KBM-7 (cell line): ENCODE results near the gene RAPGEF4.
A peak's percentile ranks its signal among the peaks of the same experiment; 100 is the strongest.

Experiments
- DNase-seq: peaks from one replicate; pipeline ENCODE4 v3.0.0-alpha.2; 2015
- in situ Hi-C: fragments of 300-500 bp; cut with MboI; formaldehyde crosslinking; loops from 2 replicates; pipeline ENCODE4 v1.14.3; 2020; ENCODE audit warnings: low sequenced_read_pairs, low pct_unique_long_range_greater_than_20kb, mixed read lengths

Gene RAPGEF4

GRCh38 chr2:172811027-172811426 is 75.4 kb downstream of the RAPGEF4 start:
- in situ Hi-C loops, result no loop called here
- peak; percentile 34 for DNase-seq

GRCh38 chr2:172812158-172812744 is 76.6 kb downstream of the RAPGEF4 start:
- in situ Hi-C loops, result no loop called here
- no peak for DNase-seq

- DNase-seq, result no peak
- in situ Hi-C loops, result no loop called here
Observed at GRCh38 chr2:172813314-172813888, 77.8 kb downstream of the RAPGEF4 start.

- no peak for DNase-seq
- in situ Hi-C loops, result no loop called here
Observed at GRCh38 chr2:172817411-172817810, 81.8 kb downstream of the RAPGEF4 start.

- in situ Hi-C loops, result no loop called here
- DNase-seq, result no peak
Observed at GRCh38 chr2:172819943-172820342, 84.3 kb downstream of the RAPGEF4 start.

- DNase-seq, result peak; percentile 39
- in situ Hi-C loops, result no loop called here
Observed at GRCh38 chr2:172821370-172822338, 86.0 kb downstream of the RAPGEF4 start.

- in situ Hi-C loops, result no loop called here
- DNase-seq, result no peak
Observed at GRCh38 chr2:172822585-172822984, 86.9 kb downstream of the RAPGEF4 start.

GRCh38 chr2:172823261-172823850 is 87.7 kb downstream of the RAPGEF4 start:
- DNase-seq, result no peak
- in situ Hi-C loops, result no loop called here

- no peak for DNase-seq
- in situ Hi-C loops, result no loop called here
Observed at GRCh38 chr2:172826522-172826921, 90.9 kb downstream of the RAPGEF4 start.

GRCh38 chr2:172829229-172829628 is 93.6 kb downstream of the RAPGEF4 start:
- no peak for DNase-seq
- in situ Hi-C loops, result no loop called here

GRCh38 chr2:172830482-172830881 is 94.8 kb downstream of the RAPGEF4 start:
- no peak for DNase-seq
- in situ Hi-C loops, result no loop called here

- DNase-seq, result no peak
- in situ Hi-C loops, result no loop called here
Observed at GRCh38 chr2:172833898-172834297, 98.3 kb downstream of the RAPGEF4 start.

GRCh38 chr2:172834881-172835280 is 99.2 kb downstream of the RAPGEF4 start:
- DNase-seq, result no peak
- in situ Hi-C loops, result no loop called here

GRCh38 chr2:172836347-172836821 is 100.7 kb downstream of the RAPGEF4 start:
- peak; percentile 50 for DNase-seq
- in situ Hi-C loops, result no loop called here

GRCh38 chr2:172836827-172837226 is 101.2 kb downstream of the RAPGEF4 start:
- in situ Hi-C loops, result no loop called here
- DNase-seq, result no peak

GRCh38 chr2:172839446-172839845 is 103.8 kb downstream of the RAPGEF4 start:
- DNase-seq, result no peak
- in situ Hi-C loops, result no loop called here

GRCh38 chr2:172842511-172843265 is 107.0 kb downstream of the RAPGEF4 start:
- in situ Hi-C loops, result no loop called here
- DNase-seq, result no peak

- in situ Hi-C loops, result no loop called here
- DNase-seq, result no peak
Observed at GRCh38 chr2:172843266-172843582, 107.6 kb downstream of the RAPGEF4 start.
